ENCODE measurements around the gene WDR45B. TPM values are rescaled to one million over a fixed set of nuclear protein-coding genes. Genes with fewer than 3 reads are reported as not detected.
A peak's percentile ranks its signal among the peaks of the same experiment; 100 is the strongest.

Gene WDR45B
- 93.1 and 109 TPM in 2 replicates for total RNA-seq (2014; rRNA removed; shearing (Covaris generic))

GRCh38 chr17:82648165-82648668 is at the start of gene WDR45B:
Gene WDR45B, minus strand, starts transcription at chr17:82648444. Its CDS starts 104 bp downstream, at chr17:82648340.
- DNase-seq (ENCODE audit: low read depth) = peak; percentile 99

DNA sequence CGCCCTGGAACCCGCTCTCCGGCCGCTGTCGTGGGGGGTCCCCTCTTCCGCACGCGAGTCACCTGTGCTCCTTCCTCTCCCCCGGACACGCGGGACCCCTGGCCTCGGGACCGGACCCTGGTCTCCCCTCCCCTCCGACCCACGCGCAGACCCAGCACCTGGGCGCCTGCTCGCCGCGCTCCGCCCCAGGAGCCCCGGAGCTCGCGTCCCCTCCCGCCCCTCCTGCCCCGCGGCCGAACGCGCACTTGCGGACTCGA is 49.5 kb upstream of the WDR45B start:
- DNase-seq (ENCODE audit: low read depth) = no peak

DNA sequence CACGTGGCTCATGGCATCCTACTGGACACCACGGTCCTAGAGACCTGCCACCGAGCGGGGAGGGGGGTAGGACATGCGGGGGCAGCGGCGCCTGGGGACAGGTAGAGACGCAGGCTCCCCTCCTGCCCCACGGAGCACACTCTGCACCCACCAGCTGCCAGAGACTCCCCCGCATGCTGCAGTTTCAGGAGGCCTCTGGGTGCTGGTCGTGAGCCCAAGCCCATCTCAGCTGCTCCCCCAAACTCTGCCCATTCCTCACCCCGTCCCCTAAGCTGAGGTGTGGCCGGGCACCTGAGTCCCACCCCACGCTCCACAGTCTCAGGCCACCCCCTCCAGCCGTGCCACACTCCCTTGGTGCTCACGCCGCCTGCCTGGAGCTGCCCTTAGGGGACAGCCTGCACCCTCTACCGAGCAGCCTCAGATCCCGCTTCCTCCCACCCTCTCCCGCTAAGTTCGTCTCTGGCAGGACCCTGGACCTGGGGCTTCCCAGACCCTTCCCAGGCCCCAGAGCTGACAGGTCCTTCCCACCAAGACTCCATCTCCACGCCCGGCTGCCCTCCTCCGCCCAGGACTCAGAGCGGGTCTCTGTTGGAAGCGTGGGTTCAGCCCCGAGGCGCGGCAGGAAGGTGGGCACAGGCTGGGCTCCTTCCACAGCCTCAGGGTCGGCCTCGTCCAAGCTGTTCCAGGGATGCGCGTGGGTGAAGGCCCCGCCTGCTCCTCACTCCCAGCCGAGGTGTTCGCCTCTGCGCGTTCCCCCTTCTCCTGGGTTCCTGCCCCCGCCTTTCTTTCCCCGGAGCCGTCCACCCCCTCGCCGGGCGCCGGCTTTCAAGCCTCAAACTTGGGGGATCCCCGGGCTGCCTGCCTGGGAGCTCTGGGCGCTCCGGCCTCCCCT is 48.9 kb upstream of the WDR45B start:
- DNase-seq (ENCODE audit: low read depth) = no peak

DNA sequence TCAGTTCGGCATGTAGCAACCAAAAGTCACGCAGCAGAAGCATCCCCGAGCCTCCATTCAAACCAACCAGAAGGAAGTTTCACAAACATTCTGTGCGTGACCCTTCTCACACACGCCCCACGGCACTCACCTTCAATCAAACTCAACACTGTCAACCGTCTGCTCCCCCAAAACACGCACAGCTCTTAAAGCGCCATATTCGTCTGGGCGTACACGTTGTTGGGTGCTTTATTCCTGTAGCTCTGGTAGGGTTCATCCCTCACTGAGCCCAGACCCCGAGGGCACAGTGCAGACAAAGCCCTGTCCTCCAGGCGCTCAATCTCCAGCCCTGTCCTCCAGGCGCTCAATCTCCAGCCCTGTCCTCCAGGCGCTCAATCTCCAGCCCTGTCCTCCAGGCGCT is 48.0 kb upstream of the WDR45B start:
- no peak for DNase-seq (ENCODE audit: low read depth)

- DNase-seq (ENCODE audit: low read depth) = no peak
Observed at GRCh38 chr17:82694647-82695046, 46.4 kb upstream of the WDR45B start.

- DNase-seq (ENCODE audit: low read depth) = no peak
Observed at GRCh38 chr17:82693168-82693867, 45.1 kb upstream of the WDR45B start.

DNA sequence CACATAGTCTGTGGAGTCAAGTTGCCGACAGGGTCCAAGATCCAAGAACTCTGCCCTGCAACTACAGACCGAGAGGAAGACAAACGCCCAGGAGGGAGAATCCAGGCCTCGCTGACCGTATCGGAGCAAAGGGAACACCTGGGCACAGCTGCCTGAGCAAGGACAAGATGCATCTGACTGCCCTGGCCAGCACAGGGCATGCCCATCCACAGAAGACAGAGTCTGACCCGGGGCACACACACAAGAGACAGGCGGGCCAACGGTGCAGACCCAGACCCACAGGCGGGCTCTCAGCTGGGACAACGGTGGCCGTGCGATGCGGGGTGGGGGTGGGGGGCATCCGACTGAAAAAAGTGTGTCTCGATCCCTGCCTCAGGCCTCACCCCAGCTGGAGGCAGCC is 44.0 kb upstream of the WDR45B start:
- DNase-seq (ENCODE audit: low read depth) = no peak

DNA sequence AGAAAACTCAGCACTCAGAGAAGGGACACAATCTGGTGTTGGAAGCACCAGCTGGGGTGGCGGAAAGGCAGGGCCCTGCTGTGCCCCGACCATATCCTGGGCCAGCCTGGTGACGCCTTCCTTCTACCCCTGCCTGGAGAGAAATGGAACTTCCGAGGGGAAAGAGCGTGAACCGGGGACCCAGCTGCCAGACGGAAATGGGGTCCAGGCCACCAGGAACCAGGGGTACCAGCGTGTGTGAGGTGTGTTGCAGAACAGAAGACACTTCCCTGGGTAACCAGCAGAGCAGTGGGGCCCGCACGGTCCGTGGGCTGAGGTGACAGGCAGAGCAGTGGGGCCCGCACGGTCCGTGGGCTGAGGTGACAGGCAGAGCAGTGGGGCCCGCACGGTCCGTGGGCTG is 43.5 kb upstream of the WDR45B start:
- DNase-seq (ENCODE audit: low read depth) = no peak

- DNase-seq (ENCODE audit: low read depth) = no peak
Observed at GRCh38 chr17:82690786-82691489, 42.7 kb upstream of the WDR45B start.

GRCh38 chr17:82689077-82689476 is 40.8 kb upstream of the WDR45B start:
- DNase-seq (ENCODE audit: low read depth) = no peak

DNA sequence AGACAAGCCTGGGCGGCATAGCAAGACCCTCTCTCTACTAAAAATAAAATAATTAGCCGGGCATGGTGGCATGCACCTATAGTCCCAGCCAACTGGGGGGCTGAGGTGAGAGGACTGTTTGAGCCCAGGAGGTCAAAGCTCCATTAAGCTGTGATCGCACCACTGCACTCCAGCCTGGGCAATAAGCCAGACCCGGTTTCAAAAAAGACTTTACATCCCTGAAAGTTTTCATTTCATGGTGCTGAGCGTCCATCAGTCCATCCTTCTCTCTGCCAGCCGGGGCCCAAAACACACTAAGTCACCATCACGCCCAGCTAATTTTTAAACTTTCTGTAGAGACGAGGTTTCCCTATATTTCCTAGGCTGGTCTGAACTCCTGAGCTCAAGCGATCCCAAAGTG is 39.6 kb upstream of the WDR45B start:
- DNase-seq (ENCODE audit: low read depth) = no peak

DNA sequence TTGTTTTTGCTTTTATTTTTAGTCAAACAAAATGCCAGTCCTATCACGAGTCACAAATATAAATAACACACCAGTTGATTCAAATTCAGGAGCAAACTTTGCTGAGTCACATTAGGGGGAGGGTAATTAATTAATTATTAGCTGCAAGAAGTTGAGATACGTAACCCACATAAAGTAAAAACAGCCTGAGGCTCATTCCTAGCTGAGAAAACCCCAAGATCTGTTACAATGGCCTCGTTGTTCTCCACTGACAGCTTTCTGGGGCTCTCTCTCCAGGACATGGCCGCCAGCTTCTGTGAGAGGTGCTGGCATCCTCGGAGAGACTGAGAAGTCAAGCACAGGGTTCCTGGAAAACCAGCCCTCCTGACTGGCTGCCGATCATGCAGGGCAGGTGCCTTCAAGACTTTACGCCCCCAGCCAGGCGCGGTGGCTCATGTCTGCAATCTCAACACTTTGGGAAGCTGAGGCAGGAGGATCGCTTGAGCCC is 39.2 kb upstream of the WDR45B start:
- DNase-seq (ENCODE audit: low read depth) = no peak

- no peak for DNase-seq (ENCODE audit: low read depth)
Observed at GRCh38 chr17:82686366-82687324, 38.4 kb upstream of the WDR45B start.

- no peak for DNase-seq (ENCODE audit: low read depth)
Observed at GRCh38 chr17:82685291-82685690, 37.0 kb upstream of the WDR45B start.

- DNase-seq (ENCODE audit: low read depth) = no peak
Observed at GRCh38 chr17:82684228-82684841, 36.1 kb upstream of the WDR45B start.

DNA sequence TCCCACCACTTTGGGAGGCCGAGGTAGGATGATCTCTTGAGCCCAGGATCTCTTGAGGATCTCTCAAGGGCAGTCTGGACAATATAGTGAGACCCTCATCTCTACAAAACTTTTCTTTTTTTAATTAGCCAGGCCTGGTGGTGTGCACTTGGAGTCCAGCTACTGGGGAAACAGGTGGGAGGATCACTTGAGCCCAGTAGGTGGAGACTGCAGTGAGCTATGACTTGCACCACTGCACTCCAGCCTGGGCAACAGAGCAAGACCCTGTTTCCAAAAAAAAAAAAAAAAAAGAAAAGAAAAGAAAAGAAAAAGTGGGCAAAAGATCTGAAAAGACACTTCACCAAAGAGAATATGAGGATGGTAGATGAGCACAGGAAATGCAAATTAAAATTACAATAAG is 35.3 kb upstream of the WDR45B start:
- DNase-seq (ENCODE audit: low read depth) = no peak

GRCh38 chr17:82681547-82681946 is 33.3 kb upstream of the WDR45B start:
- no peak for DNase-seq (ENCODE audit: low read depth)

DNA sequence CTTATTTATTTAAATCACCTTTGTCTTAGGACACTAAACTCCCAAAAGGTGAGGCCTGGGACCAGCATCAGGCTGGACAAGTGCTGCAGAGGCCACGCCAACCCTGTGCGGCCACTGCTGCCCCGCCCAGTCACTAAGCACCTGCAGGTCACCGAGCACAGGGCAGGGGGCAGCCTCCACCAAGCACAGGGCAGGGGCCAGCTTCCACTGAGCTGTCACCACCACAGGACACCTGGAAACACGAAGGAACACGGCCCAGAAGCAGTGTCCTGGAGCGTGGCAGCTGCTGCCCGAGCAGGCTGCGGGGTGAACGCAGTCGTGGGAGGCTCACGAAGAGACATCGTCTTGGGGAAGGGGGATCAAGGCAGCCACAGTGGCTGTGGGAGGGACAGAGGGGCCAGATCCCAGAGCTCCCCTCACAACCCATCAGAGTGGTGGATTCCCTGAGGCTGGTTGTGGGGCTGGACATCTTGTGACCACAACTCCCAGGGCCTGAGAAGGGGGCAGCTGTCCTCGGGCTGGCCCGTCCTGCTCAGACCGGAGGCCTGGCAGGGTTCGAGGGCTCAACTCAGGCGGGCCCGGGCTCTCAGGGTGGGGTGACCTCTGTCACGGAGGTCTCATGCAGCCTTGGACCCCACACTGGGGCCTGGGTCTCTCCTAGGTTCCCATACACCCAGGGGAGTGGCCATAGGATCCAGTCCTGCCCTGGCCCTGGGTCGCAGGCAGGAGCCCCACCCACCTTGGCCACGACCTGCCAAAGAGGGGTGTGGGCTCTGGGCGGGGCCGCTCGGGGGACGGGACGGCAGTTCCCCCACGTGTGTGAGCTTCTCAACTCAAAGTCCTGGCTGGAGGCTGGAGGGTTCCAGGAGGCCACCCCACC is 31.6 kb upstream of the WDR45B start:
- no peak for DNase-seq (ENCODE audit: low read depth)

- no peak for DNase-seq (ENCODE audit: low read depth)
Observed at GRCh38 chr17:82678265-82678891, 30.1 kb upstream of the WDR45B start.

Measured in Daoy (cell line).